ENCODE data around the gene PFDN4. TPM values are rescaled to one million over a fixed set of nuclear protein-coding genes. Genes with fewer than 3 reads are reported as not detected.

PFDN4 gene
- total and polyA plus RNA-seq, 2 of the 13 experiments (the other 11 are each of a cell fraction or from before 2014, with no cell fraction given): 59.8 to 227 TPM

DNA sequence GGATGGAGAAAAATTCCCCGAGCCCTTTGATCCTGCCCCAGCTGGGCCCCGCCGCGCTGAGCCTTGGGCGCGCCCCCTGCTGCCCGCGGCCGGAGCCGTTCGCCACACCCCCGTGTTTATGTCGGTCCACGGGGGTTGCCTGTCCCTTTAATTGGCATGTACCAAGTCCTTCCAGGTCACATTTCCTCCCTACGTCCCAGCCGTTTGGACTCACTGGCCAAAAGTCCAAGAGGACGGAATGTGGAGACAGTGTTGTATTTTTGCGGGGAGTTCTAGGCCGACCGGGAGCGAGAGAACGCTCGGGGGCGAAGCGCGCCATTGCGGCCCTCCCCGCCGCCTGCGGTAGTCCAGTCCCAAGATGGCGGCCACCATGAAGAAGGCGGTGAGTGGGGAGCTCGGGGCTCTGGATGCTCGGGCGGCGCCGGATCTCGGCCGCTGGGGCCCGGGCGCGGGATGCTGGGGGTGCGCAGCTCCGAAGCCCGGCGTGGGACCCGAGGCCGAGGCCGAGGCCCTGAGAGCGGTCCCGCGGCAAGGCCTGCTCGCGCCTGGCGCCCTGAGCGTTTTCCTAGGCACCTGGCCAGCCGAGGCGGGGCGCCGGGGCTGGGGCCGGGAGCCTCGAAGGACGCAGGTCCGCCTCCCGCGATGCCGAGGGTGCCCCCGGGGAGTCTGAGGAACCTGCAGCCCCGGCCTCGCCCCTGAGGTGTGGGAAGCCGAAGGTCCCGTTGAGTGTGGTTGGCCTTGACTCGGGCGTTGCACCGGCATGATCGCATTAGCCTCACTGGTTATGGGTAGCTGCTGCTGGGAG is at the start of gene PFDN4 (continued):
- TF ChIP-seq MEF2D (CRISPR knock-in tag; IDR thresholded peaks at IDR 0.05): peak; percentile 82
- TF ChIP-seq KDM2A (CRISPR knock-in tag; IDR thresholded peaks at IDR 0.05; ENCODE audit: borderline replicate concordance, low read depth): peak; percentile 97
- peak; percentile 44; the same call in 1 of the 2 replicates for TF ChIP-seq ONECUT2 (CRISPR knock-in tag; IDR thresholded peaks at IDR 0.05)
- TF ChIP-seq ZNF292 (CRISPR knock-in tag; IDR thresholded peaks at IDR 0.05; ENCODE audit: borderline replicate concordance, low read depth): peak; percentile 17; the same call in 1 of the 2 replicates
- TF ChIP-seq RFX1 (IDR thresholded peaks at IDR 0.05): no peak
- TF ChIP-seq FOXP1 (IDR thresholded peaks at IDR 0.05): no peak
- peak; percentile 74 for TF ChIP-seq FOXP1 (CRISPR knock-in tag; IDR thresholded peaks at IDR 0.05)
- TF ChIP-seq PRDM10 (CRISPR knock-in tag; IDR thresholded peaks at IDR 0.05; ENCODE audit: low read depth): peak; percentile 99
- peak; percentile 92 for TF ChIP-seq IKZF5 (CRISPR knock-in tag; IDR thresholded peaks at IDR 0.05)
- peak; percentile 9; the same call in 1 of the 2 replicates for TF ChIP-seq JUND (CRISPR knock-in tag; IDR thresholded peaks at IDR 0.05)
- TF ChIP-seq, protein P1, sequence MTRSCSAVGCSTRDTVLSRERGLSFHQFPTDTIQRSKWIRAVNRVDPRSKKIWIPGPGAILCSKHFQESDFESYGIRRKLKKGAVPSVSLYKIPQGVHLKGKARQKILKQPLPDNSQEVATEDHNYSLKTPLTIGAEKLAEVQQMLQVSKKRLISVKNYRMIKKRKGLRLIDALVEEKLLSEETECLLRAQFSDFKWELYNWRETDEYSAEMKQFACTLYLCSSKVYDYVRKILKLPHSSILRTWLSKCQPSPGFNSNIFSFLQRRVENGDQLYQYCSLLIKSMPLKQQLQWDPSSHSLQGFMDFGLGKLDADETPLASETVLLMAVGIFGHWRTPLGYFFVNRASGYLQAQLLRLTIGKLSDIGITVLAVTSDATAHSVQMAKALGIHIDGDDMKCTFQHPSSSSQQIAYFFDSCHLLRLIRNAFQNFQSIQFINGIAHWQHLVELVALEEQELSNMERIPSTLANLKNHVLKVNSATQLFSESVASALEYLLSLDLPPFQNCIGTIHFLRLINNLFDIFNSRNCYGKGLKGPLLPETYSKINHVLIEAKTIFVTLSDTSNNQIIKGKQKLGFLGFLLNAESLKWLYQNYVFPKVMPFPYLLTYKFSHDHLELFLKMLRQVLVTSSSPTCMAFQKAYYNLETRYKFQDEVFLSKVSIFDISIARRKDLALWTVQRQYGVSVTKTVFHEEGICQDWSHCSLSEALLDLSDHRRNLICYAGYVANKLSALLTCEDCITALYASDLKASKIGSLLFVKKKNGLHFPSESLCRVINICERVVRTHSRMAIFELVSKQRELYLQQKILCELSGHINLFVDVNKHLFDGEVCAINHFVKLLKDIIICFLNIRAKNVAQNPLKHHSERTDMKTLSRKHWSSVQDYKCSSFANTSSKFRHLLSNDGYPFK (CRISPR knock-in tag; IDR thresholded peaks at IDR 0.05; ENCODE audit: borderline replicate concordance): peak; percentile 80; the same call in 1 of the 2 replicates
- TF ChIP-seq MYNN (CRISPR knock-in tag; IDR thresholded peaks at IDR 0.05; ENCODE audit: low read depth): peak; percentile 32; the same call in 1 of the 2 replicates
- peak; percentile 69 for TF ChIP-seq IKZF4 (CRISPR knock-in tag; IDR thresholded peaks at IDR 0.05; ENCODE audit: borderline replicate concordance, low read depth, not compliant biosample characterization)
- TF ChIP-seq MATR3 (CRISPR knock-in tag; IDR thresholded peaks at IDR 0.05): no peak
- TF ChIP-seq U2AF1 (optimal IDR thresholded peaks at IDR 0.05; ENCODE audit: low read depth, low read length): peak; percentile 99
- peak in 1 of 2 experiments; percentile 85; a peak in 2 of 4 replicates for TF ChIP-seq ATF4 (CRISPR knock-in tag; IDR thresholded peaks at IDR 0.05)
- TF ChIP-seq ZNF597 (CRISPR knock-in tag; IDR thresholded peaks at IDR 0.05): peak; percentile 93; the same call in 1 of the 2 replicates
